ENCODE measurements around the gene HNRNPC. TPM values are rescaled to one million over a fixed set of nuclear protein-coding genes. Genes with fewer than 3 reads are reported as not detected.
A peak's percentile ranks its signal among the peaks of the same experiment; 100 is the strongest.

The HNRNPC gene
- 100 to 1,000 TPM; 356 to 544 (median 505) TPM for total RNA-seq

DNA sequence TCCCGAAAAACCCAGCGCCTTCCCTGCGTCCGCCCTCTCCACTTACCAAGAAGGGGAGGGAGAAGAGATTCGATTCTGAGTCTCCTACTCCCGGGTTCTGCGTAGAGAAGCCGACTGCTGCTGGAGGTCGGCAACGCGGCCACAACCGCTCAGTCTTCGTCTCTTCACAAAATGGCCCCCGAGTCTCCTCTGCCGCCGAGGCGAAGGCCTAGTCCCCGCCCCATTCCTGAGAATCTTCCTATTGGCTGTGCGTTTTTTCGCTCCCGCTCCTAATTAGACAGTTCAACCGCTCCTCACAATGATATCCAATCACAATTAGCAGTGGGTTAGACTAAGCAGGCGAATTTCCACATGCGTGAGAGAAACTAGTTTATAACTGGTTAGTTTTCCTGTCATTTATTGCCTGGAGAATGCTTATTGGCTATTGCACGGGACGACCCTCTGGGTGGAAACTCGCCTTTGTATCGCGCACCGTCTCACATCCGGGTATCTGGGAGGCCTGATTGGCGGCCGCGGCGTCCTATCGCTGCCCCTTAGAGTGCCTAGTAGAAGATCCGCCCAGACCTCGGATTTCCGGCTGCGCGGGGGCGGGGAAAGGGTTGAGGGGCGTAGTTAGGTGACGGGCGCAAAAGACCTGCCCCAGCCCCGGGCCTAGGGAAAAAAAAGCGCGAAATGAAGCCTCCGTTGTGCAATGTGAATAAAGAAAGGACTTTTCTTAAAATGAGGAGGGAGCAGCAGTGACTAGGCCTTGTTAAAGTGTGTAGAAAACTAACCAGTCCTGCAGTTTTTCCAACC, at the start of gene HNRNPC:
TSS of gene HNRNPC (minus strand) at position 191 of the 795 bp plus-strand sequence. CDS start 35,249 bp downstream, outside the sequence.
- Histone ChIP-seq H3K27ac (peak within 1 kb of the TSS; percentile 91 to 99 (median 92)), H3K36me3 (peaks cover 0 to 17% of the 10 kb centered on the region in 2 donors), H3K9me3 (no peaks in the 10 kb centered on the region), H3K4me3 (peak within 1 kb of the TSS; percentile 71 to 94), H3K4me1 (peaks cover 8 to 40% (median 24%) of the 10 kb centered on the region in 3 donors), H3K27me3 (no peaks in the 10 kb centered on the region)
- TF ChIP-seq, protein P1, sequence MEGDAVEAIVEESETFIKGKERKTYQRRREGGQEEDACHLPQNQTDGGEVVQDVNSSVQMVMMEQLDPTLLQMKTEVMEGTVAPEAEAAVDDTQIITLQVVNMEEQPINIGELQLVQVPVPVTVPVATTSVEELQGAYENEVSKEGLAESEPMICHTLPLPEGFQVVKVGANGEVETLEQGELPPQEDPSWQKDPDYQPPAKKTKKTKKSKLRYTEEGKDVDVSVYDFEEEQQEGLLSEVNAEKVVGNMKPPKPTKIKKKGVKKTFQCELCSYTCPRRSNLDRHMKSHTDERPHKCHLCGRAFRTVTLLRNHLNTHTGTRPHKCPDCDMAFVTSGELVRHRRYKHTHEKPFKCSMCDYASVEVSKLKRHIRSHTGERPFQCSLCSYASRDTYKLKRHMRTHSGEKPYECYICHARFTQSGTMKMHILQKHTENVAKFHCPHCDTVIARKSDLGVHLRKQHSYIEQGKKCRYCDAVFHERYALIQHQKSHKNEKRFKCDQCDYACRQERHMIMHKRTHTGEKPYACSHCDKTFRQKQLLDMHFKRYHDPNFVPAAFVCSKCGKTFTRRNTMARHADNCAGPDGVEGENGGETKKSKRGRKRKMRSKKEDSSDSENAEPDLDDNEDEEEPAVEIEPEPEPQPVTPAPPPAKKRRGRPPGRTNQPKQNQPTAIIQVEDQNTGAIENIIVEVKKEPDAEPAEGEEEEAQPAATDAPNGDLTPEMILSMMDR (IDR thresholded peaks at IDR 0.05) = no peak
- TF ChIP-seq EP300 (IDR thresholded peaks at IDR 0.05) (no peak), POLR2A (IDR thresholded peaks at IDR 0.05) (peak; percentile 89 to 96), POLR2AphosphoS5 (IDR thresholded peaks at IDR 0.05) (peak; percentile 98)
- peak; percentile 99 for ATAC-seq
- 0% methylated on average over 10 to 24 of the region's 49 CpGs for WGBS, 2 donors (ENCODE audit: low coverage in 1 of 2)

DNA sequence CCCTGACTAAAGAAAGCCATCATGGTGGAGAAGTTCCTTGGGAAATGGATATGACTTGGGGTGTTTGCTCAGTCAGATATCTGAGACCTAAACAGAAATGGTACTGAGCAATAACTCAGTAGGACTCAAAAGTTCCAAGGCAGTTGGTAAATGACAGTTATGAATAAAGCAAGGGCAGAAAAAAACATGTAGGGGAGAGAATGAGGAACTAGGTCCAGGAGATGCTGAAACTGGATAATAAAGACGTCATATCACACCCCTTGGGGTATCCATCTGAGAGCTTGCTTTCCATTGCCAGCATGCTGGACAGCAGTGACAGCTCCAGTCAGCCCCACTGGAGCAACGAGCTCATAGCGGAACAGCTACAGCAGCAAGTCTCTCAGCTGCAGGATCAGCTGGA, 48.2 kb upstream of the HNRNPC start:
- Histone ChIP-seq H3K36me3 (no peaks in the 10 kb centered on the region), H3K4me3 (no peak overlapping the region), H3K27ac (no peak overlapping the region), H3K27me3 (peaks cover 7% of the 10 kb centered on the region), H3K4me1 (no peaks in the 10 kb centered on the region), H3K9me3 (no peaks in the 10 kb centered on the region)
- ATAC-seq = no peak
- 34 to 56% methylated on average over 1 to 3 of the region's 3 CpGs for WGBS, 2 donors (ENCODE audit: low coverage in 1 of 2)
- TF ChIP-seq, protein P1 (IDR thresholded peaks at IDR 0.05) = no peak
- TF ChIP-seq POLR2AphosphoS5 (IDR thresholded peaks at IDR 0.05) (no peak), EP300 (IDR thresholded peaks at IDR 0.05) (no peak), POLR2A (IDR thresholded peaks at IDR 0.05) (no peak)

DNA sequence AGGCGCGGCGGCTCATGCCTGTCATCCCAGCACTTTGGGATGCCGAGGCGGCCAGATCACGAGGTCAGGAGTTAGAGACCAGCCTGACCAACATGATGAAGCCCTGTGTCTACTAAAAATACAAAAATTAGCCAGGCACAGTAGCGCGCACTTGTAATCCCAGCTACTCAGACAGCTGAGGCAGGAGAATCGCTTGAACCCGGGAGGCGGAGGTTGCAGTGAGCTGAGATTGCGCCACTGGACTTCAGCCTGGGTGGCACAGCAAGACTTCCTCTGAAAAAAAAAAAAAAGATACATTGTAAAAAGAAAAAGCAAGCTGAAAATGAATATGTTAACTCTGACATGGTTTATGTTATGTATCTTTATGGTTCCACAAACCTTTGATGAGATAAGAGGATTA, 44.3 kb upstream of the HNRNPC start:
- no peak overlapping the region for H3K4me3 ChIP-seq
- H3K9me3 ChIP-seq = no peaks in the 10 kb centered on the region
- no peak for ATAC-seq
- TF ChIP-seq EP300 (IDR thresholded peaks at IDR 0.05) (no peak), POLR2A (IDR thresholded peaks at IDR 0.05) (no peak), POLR2AphosphoS5 (IDR thresholded peaks at IDR 0.05) (no peak)
- TF ChIP-seq, protein P1 (IDR thresholded peaks at IDR 0.05) = no peak
- H3K4me1 ChIP-seq = peaks cover 0 to 7% (median 0%) of the 10 kb centered on the region in 3 donors
- H3K36me3 ChIP-seq = no peaks in the 10 kb centered on the region
- peaks cover 8% of the 10 kb centered on the region for H3K27me3 ChIP-seq
- H3K27ac ChIP-seq = no peak overlapping the region
- WGBS, 2 donors (ENCODE audit: low coverage in 1 of 2) = 82 to 83% methylated on average over 6 to 12 of the region's 12 CpGs

DNA sequence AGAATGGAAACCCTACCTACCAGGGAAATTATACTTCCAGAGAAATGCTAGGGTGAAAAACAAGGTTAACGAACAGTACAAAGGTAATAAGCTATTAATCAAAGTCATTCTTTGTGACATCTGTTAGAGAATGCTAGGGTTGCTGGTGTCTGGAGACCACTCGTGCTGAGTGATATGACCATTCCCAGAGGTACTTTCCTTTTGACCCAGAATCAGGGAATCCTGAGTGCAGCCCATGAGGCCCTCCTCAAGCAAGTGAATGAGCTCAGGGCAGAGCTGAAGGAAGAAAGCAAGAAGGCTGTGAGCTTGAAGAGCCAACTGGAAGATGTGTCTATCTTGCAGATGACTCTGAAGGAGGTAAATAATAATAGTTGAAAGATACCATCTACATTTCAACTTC, 42.4 kb upstream of the HNRNPC start:
- ATAC-seq = no peak
- WGBS, 2 donors (ENCODE audit: low coverage in 1 of 2) = 38 to 59% methylated on average over 2 of the region's 2 CpGs
- H3K27me3 ChIP-seq = peaks cover 8% of the 10 kb centered on the region

More for the DNA sequence above, 42.4 kb upstream of the HNRNPC start:
- peaks cover 0 to 11% (median 0%) of the 10 kb centered on the region in 3 donors for H3K4me1 ChIP-seq
- no peak overlapping the region for H3K27ac ChIP-seq
- no peak overlapping the region for H3K4me3 ChIP-seq
- no peaks in the 10 kb centered on the region for H3K36me3 ChIP-seq
- H3K9me3 ChIP-seq = no peaks in the 10 kb centered on the region
- TF ChIP-seq, protein P1 (IDR thresholded peaks at IDR 0.05) = no peak
- TF ChIP-seq POLR2A (IDR thresholded peaks at IDR 0.05) (no peak), POLR2AphosphoS5 (IDR thresholded peaks at IDR 0.05) (no peak), EP300 (IDR thresholded peaks at IDR 0.05) (no peak)

Measured in gastroesophageal sphincter (tissue), 4 donors.